Measurements from ENCODE around the gene STX4. TPM values are rescaled to one million over a fixed set of nuclear protein-coding genes. Genes with fewer than 3 reads are reported as not detected.

Gene STX4
- polyA plus RNA-seq, 1 of the 3 experiments (the other 2 are of a cell fraction), result 117 TPM

DNA sequence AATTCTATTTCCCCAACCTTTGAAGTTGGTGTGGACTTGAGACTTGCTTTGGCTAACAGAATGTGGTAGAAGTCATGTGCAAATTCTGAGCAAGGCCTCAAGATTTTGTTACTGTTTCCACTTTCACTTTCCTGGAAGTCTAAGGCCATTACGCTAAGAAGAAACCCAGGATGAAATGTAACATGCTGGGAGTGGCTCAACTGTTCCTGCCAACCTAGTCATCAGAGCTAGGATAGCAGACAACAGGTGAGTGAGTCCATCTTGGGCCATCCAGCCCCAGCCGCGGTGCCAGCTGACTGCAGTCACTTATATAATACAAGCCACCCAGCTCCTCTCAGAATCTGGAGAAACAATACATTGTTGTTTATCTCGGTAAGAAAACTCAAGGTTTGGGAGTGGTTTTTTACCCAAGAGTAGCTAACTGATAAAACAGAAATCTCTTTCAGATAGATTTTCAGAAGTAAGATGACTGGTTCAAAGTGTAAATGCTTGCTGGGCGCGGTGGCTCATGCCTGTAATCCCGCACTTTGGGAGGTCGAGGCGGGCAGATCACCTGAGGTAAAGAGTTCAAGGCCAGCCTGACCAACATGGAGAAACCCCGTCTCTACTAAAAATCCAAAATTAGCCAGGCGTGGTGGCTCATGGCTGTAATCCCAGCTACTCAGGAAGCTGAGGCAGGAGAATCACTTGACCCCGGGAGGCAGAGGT is 10.7 kb upstream of the STX4 start:
- POLR2A ChIA-PET, result no interaction called here
- H3K36me3 ChIP-seq (replicated peaks in 1 of 2; ENCODE audit: control insufficient read depth in 1 of 2, insufficient read depth in 2 of 2, low read length in 1 of 2), result no peaks in the 10 kb centered on the region
- H3K4me1 ChIP-seq (ENCODE audit: control insufficient read depth in 1 of 2, insufficient read depth in 2 of 2, low read depth in 1 of 2, low read length in 1 of 2), result no peaks in the 10 kb centered on the region
- no peaks in the 10 kb centered on the region for H3K27me3 ChIP-seq (ENCODE audit: insufficient read depth)
- H4K20me1 ChIP-seq (ENCODE audit: insufficient read depth), result no peaks in the 10 kb centered on the region
- 82% methylated on average over 12 of the region's 12 CpGs for WGBS (ENCODE audit: low lambda C conversion rate)
- no peak overlapping the region for H3K4me3 ChIP-seq (ENCODE audit: low read depth in 2 of 2, low read length in 1 of 2)
- no peak for DNase-seq
- H3F3A ChIP-seq (replicated peaks; ENCODE audit: insufficient read depth), result no peaks in the 10 kb centered on the region
- H3K9ac ChIP-seq, result no peak overlapping the region
- H3K4me2 ChIP-seq, result no peak overlapping the region
- no peak for TF ChIP-seq GABPA (IDR thresholded peaks at IDR 0.05; ENCODE audit: low read depth)
- no peak overlapping the region for H2AFZ ChIP-seq (ENCODE audit: low read depth)
- no peaks in the 10 kb centered on the region for H3K9me2 ChIP-seq
- CTCF ChIA-PET, result interaction anchor here (1.0 to 2.0 kb wide), 2 partner anchors 11 to 38 kb away, joined by 3 to 6 read pairs; partner anchors contain the start of gene HSD3B7
- H3K79me2 ChIP-seq (ENCODE audit: insufficient read depth), result no peaks in the 10 kb centered on the region
- no peak overlapping the region for H3K27ac ChIP-seq (ENCODE audit: low read depth in 2 of 2, low read length in 1 of 2)
- no peaks in the 10 kb centered on the region for H3K9me3 ChIP-seq

DNA sequence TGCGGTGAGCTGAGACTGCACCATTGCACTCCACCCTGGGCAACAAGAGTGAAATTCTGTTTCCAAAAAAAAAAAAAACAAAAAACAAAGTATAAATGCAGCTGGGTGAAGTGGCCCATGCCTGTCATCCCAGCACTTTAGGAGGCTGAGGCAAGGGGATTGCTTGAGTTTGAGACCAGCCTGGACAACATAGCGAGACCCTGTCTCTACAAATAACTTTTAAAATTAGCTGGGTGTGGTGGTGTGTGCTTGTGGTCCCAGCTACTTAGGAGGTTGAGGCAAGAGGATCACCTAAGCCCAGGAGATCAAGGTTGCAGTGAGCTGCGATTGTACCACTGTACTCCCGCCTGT is 10.1 kb upstream of the STX4 start:
- WGBS (ENCODE audit: low lambda C conversion rate), result 91% methylated on average over 4 of the region's 4 CpGs
- no peaks in the 10 kb centered on the region for H3K4me1 ChIP-seq (ENCODE audit: control insufficient read depth in 1 of 2, insufficient read depth in 2 of 2, low read depth in 1 of 2, low read length in 1 of 2)
- no peak for DNase-seq
- H3K9ac ChIP-seq, result no peak overlapping the region
- H3K36me3 ChIP-seq (replicated peaks in 1 of 2; ENCODE audit: control insufficient read depth in 1 of 2, insufficient read depth in 2 of 2, low read length in 1 of 2), result no peaks in the 10 kb centered on the region
- CTCF ChIA-PET, result interaction anchor here (1.0 to 2.0 kb wide), 2 partner anchors 12 to 38 kb away, joined by 3 to 6 read pairs; partner anchors contain the start of gene HSD3B7
- TF ChIP-seq FOXJ3 (CRISPR knock-in tag; IDR thresholded peaks at IDR 0.05) (no peak), MXI1 (IDR thresholded peaks at IDR 0.05; ENCODE audit: low read depth, low read length) (no peak), YY1 (IDR thresholded peaks at IDR 0.05; ENCODE audit: low read depth) (no peak), ELF1 (IDR thresholded peaks at IDR 0.05) (no peak)
- H3K4me3 ChIP-seq (ENCODE audit: low read depth in 2 of 2, low read length in 1 of 2), result no peak overlapping the region
- H4K20me1 ChIP-seq (ENCODE audit: insufficient read depth), result no peaks in the 10 kb centered on the region
- H2AFZ ChIP-seq (ENCODE audit: low read depth), result no peak overlapping the region
- no peak overlapping the region for H3K27ac ChIP-seq (ENCODE audit: low read depth in 2 of 2, low read length in 1 of 2)
- no peaks in the 10 kb centered on the region for H3K9me3 ChIP-seq
- H3K4me2 ChIP-seq, result no peak overlapping the region
- POLR2A ChIA-PET, result no interaction called here
- H3K9me2 ChIP-seq, result no peaks in the 10 kb centered on the region
- no peaks in the 10 kb centered on the region for H3K27me3 ChIP-seq (ENCODE audit: insufficient read depth)
- H3K79me2 ChIP-seq (ENCODE audit: insufficient read depth), result no peaks in the 10 kb centered on the region
- no peaks in the 10 kb centered on the region for H3F3A ChIP-seq (replicated peaks; ENCODE audit: insufficient read depth)

DNA sequence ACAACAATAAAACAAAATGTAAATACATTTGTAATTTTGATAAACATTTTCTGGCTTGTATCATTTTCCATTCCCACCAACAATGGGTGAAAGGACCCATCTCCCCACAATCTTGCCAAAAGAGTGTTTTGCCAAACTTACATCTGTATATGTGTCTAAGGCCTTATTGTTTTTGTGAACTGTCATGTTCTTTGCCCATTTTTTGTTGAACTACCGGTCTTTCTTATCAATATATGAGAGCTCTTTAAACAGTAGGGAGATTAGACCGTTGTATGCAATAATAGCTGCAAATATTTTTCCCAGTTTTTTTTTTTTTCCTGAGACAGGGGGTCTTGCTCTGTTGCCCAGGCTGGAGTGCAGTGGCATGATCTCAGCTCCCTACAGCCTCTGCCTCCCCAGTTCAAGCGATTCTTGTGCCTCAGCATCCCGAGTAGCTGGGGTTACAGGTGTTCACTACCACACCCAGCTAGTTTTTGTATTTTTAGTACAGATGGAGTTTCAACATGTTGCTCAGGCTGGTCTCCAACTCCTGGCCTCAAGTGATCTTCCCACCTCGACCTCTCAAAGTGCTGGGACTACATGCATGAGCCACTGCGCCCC is 9.6 kb upstream of the STX4 start:
- DNase-seq, result no peak
- Histone ChIP-seq H3K27me3 (ENCODE audit: insufficient read depth) (no peaks in the 10 kb centered on the region), H3F3A (replicated peaks; ENCODE audit: insufficient read depth) (no peaks in the 10 kb centered on the region), H2AFZ (ENCODE audit: low read depth) (no peak overlapping the region), H3K79me2 (ENCODE audit: insufficient read depth) (no peaks in the 10 kb centered on the region), H3K9ac (no peak overlapping the region), H3K36me3 (replicated peaks in 1 of 2; ENCODE audit: control insufficient read depth in 1 of 2, insufficient read depth in 2 of 2, low read length in 1 of 2) (no peaks in the 10 kb centered on the region), H3K9me2 (no peaks in the 10 kb centered on the region), H3K4me1 (ENCODE audit: control insufficient read depth in 1 of 2, insufficient read depth in 2 of 2, low read depth in 1 of 2, low read length in 1 of 2) (no peaks in the 10 kb centered on the region), H3K4me3 (ENCODE audit: low read depth in 2 of 2, low read length in 1 of 2) (no peak overlapping the region), H3K9me3 (no peaks in the 10 kb centered on the region), H3K4me2 (no peak overlapping the region), H3K27ac (ENCODE audit: low read depth in 2 of 2, low read length in 1 of 2) (no peak overlapping the region), H4K20me1 (ENCODE audit: insufficient read depth) (no peaks in the 10 kb centered on the region)
- WGBS (ENCODE audit: low lambda C conversion rate), result 62% methylated on average over 6 of the region's 6 CpGs
- ChIA-PET POLR2A (no interaction called here), CTCF (interaction anchor here (0.6 to 2.0 kb wide), 2 partner anchors 39 to 47 kb away, joined by 4 to 6 read pairs; partner anchors contain the start of gene HSD3B7)
- TF ChIP-seq, protein P1, sequence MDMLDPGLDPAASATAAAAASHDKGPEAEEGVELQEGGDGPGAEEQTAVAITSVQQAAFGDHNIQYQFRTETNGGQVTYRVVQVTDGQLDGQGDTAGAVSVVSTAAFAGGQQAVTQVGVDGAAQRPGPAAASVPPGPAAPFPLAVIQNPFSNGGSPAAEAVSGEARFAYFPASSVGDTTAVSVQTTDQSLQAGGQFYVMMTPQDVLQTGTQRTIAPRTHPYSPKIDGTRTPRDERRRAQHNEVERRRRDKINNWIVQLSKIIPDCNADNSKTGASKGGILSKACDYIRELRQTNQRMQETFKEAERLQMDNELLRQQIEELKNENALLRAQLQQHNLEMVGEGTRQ (IDR thresholded peaks at IDR 0.05; ENCODE audit: borderline replicate concordance, low read depth, low read length), result no peak
- TF ChIP-seq RFX5 (IDR thresholded peaks at IDR 0.05; ENCODE audit: low read length) (no peak), SMC3 (IDR thresholded peaks at IDR 0.05; ENCODE audit: low read depth, low read length) (no peak), RAD21 (IDR thresholded peaks at IDR 0.05; ENCODE audit: low read length) (no peak), POLR2AphosphoS5 (IDR thresholded peaks at IDR 0.05; ENCODE audit: low read depth, low read length) (no peak), TEAD4 (IDR thresholded peaks at IDR 0.05; ENCODE audit: borderline replicate concordance, insufficient read depth) (no peak), YY1 (IDR thresholded peaks at IDR 0.05; ENCODE audit: low read depth) (no peak), MEF2A (IDR thresholded peaks at IDR 0.05; ENCODE audit: borderline replicate concordance, low read depth) (no peak), TCF12 (IDR thresholded peaks at IDR 0.05) (no peak), RXRA (IDR thresholded peaks at IDR 0.05; ENCODE audit: borderline replicate concordance, low read depth) (no peak), RCOR1 (IDR thresholded peaks at IDR 0.05; ENCODE audit: low read length) (no peak)
- TF ChIP-seq, protein P2, sequence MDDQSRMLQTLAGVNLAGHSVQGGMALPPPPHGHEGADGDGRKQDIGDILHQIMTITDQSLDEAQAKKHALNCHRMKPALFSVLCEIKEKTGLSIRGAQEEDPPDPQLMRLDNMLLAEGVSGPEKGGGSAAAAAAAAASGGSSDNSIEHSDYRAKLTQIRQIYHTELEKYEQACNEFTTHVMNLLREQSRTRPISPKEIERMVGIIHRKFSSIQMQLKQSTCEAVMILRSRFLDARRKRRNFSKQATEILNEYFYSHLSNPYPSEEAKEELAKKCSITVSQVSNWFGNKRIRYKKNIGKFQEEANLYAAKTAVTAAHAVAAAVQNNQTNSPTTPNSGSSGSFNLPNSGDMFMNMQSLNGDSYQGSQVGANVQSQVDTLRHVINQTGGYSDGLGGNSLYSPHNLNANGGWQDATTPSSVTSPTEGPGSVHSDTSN (IDR thresholded peaks at IDR 0.05), result no peak
- TF ChIP-seq, protein P3, sequence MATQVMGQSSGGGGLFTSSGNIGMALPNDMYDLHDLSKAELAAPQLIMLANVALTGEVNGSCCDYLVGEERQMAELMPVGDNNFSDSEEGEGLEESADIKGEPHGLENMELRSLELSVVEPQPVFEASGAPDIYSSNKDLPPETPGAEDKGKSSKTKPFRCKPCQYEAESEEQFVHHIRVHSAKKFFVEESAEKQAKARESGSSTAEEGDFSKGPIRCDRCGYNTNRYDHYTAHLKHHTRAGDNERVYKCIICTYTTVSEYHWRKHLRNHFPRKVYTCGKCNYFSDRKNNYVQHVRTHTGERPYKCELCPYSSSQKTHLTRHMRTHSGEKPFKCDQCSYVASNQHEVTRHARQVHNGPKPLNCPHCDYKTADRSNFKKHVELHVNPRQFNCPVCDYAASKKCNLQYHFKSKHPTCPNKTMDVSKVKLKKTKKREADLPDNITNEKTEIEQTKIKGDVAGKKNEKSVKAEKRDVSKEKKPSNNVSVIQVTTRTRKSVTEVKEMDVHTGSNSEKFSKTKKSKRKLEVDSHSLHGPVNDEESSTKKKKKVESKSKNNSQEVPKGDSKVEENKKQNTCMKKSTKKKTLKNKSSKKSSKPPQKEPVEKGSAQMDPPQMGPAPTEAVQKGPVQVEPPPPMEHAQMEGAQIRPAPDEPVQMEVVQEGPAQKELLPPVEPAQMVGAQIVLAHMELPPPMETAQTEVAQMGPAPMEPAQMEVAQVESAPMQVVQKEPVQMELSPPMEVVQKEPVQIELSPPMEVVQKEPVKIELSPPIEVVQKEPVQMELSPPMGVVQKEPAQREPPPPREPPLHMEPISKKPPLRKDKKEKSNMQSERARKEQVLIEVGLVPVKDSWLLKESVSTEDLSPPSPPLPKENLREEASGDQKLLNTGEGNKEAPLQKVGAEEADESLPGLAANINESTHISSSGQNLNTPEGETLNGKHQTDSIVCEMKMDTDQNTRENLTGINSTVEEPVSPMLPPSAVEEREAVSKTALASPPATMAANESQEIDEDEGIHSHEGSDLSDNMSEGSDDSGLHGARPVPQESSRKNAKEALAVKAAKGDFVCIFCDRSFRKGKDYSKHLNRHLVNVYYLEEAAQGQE (IDR thresholded peaks at IDR 0.05; ENCODE audit: low read depth, low read length), result no peak
